KMS-11 (cell line): ENCODE data around the gene GDF2.

Source experiments
- H2AFZ ChIP-seq: fragments of 200-600 bp; sonication (generic); 2 replicates; pipeline ENCODE4 v1.6.1; 2016; ENCODE audit warnings: antibody characterized with exemption, mixed run types, low read depth
- H3K27ac ChIP-seq: fragments of 200-600 bp; sonication (generic); 2 replicates; pipeline ENCODE4 v1.6.1; 2016; ENCODE audit warnings: mild to moderate bottlenecking, mixed run types
- H3K27me3 ChIP-seq: fragments of 200-600 bp; sonication (generic); 2 replicates; pipeline ENCODE4 v1.6.1; 2017; ENCODE audit warnings: mild to moderate bottlenecking, low read depth, mixed run types, moderate library complexity; ENCODE audit not compliant: insufficient read depth
- H3K36me3 ChIP-seq: fragments of 200-600 bp; sonication (generic); 2 replicates; pipeline ENCODE4 v1.6.1; 2017; ENCODE audit warnings: mild to moderate bottlenecking, mixed run types; ENCODE audit not compliant: insufficient read depth
- H3K4me1 ChIP-seq: fragments of 200-600 bp; sonication (generic); 2 replicates; pipeline ENCODE4 v1.6.1; 2016; ENCODE audit warnings: mild to moderate bottlenecking, low read depth, mixed run types; ENCODE audit not compliant: poor library complexity, severe bottlenecking
- H3K4me2 ChIP-seq: fragments of 200-600 bp; sonication (generic); 2 replicates; pipeline ENCODE4 v1.7.0; 2016; ENCODE audit warnings: mild to moderate bottlenecking, mixed run types
- H3K4me3 ChIP-seq: fragments of 200-600 bp; sonication (generic); IDR thresholded peaks from 2 replicates; pipeline ENCODE4 v1.6.1; 2017; ENCODE audit warnings: low read depth, low read length, mixed read lengths; ENCODE audit not compliant: insufficient read depth
- H3K79me2 ChIP-seq: fragments of 200-600 bp; sonication (generic); 2 replicates; pipeline ENCODE4 v1.6.1; 2016; ENCODE audit warnings: low read depth, mixed run types; ENCODE audit not compliant: insufficient read depth
- H3K9ac ChIP-seq: fragments of 200-600 bp; sonication (generic); 2 replicates; pipeline ENCODE4 v1.6.1; 2016; ENCODE audit warnings: mild to moderate bottlenecking, mixed run types
- H4K20me1 ChIP-seq: fragments of 200-600 bp; sonication (generic); 2 replicates; pipeline ENCODE4 v1.6.1; 2016; ENCODE audit warnings: mild to moderate bottlenecking, mixed run types; ENCODE audit not compliant: insufficient read depth
- CTCF ChIP-seq: fragments of 200-600 bp; sonication (generic); conservative IDR thresholded peaks from 2 replicates; pipeline ENCODE4 v1.6.1; 2017; ENCODE audit warnings: low read depth, mild to moderate bottlenecking, antibody characterized with exemption, low read length, moderate library complexity, mixed read lengths

GDF2 gene

DNA sequence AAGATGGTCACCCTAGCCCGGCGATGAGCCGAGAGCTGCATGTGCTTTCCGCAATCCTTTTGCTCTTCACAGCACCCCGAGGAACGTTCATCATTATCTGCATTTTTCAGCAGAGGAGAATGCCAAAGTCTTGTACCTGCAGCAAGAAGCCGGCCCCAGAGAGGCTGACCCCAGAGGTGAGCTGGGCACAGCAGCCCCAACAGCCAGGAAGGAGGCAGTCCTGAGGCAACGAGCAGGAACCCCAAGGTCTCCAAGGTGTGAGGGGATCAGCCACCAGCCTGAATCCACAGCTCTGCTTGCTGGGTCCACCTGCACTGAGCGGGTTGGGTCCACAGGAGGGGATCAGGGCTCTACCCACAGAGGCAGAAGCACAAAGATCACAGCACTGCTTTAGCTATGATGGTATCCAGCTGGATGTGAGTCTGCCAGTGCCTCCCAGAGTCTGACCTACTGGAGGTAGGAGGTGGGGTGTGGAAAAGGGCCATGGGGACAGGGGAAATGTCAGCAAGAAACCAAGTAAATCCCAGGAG lies 39.1 kb upstream of the GDF2 start:
- Histone ChIP-seq H3K27me3 (no peaks in the 10 kb centered on the region), H3K36me3 (no peaks in the 10 kb centered on the region), H3K27ac (no peak overlapping the region), H2AFZ (no peak overlapping the region), H3K9ac (no peak overlapping the region), H3K4me1 (no peaks in the 10 kb centered on the region), H4K20me1 (no peaks in the 10 kb centered on the region), H3K4me3 (no peak overlapping the region), H3K79me2 (no peaks in the 10 kb centered on the region), H3K4me2 (no peak overlapping the region)
- no peak for TF ChIP-seq CTCF

DNA sequence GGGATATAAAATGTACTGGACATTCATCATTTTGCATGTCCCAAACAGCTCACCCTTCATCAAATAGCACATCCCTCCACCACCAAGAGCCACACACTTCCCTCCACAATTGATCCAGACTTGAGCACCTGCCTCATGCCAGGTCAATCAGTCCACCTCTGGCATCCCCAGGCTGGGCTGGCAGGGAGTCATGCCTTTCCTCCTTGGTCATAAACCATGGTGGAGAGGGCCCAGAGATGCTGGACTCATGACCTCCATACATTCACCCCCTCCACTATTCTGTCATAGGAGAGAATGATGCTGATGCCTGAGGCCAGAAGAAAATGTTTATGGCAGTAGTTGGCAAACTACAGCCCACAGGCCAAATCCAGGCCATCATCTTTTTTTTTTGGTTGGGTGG lies 38.4 kb upstream of the GDF2 start:
- TF ChIP-seq CTCF, result no peak
- Histone ChIP-seq H3K9ac (no peak overlapping the region), H3K27ac (no peak overlapping the region), H3K36me3 (no peaks in the 10 kb centered on the region), H2AFZ (no peak overlapping the region), H3K4me1 (no peaks in the 10 kb centered on the region), H3K4me2 (no peak overlapping the region), H3K27me3 (no peaks in the 10 kb centered on the region), H3K79me2 (no peaks in the 10 kb centered on the region), H3K4me3 (no peak overlapping the region), H4K20me1 (no peaks in the 10 kb centered on the region)

DNA sequence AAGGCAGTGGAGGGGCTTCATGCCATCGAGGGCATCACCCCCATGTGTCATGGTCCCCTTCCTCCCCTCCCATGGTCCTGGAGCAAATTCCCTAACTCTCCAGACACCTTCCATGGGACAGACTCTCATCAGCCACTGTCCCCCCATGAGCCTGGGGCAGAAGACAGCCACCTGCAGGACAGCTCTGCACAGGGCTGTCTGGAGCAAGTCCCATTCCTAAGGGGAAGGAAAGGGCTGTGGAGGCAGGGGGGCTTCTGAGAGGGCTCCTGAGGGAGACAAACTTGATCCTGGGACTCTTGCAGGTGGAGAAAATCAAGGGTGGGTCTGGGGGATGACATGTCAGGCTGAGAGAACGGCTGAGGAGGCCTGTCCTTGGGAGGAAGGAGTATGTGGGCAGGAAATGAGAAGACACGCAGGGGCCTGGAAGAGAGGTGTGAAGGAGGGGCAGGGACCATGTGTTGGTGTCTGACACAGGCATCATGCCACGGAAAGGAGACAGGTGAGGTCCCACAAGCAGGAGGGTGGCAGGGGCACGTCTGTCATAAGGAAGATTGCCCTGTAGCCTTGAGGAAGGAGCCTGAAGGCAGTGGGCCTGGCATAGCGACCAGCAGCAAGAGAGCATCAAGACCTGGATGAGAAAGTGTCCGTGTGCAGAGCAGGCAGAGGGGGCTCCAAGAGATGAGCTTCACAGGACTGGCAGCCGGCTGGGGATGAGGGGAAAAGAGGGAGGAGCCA lies 36.7 kb upstream of the GDF2 start:
- H3K27ac ChIP-seq, result no peak overlapping the region
- H3K36me3 ChIP-seq, result no peaks in the 10 kb centered on the region
- no peaks in the 10 kb centered on the region for H4K20me1 ChIP-seq
- H3K79me2 ChIP-seq, result no peaks in the 10 kb centered on the region
- no peak overlapping the region for H2AFZ ChIP-seq
- H3K4me3 ChIP-seq, result no peak overlapping the region
- no peaks in the 10 kb centered on the region for H3K4me1 ChIP-seq
- no peaks in the 10 kb centered on the region for H3K27me3 ChIP-seq
- H3K9ac ChIP-seq, result no peak overlapping the region
- no peak for TF ChIP-seq CTCF
- H3K4me2 ChIP-seq, result no peak overlapping the region

DNA sequence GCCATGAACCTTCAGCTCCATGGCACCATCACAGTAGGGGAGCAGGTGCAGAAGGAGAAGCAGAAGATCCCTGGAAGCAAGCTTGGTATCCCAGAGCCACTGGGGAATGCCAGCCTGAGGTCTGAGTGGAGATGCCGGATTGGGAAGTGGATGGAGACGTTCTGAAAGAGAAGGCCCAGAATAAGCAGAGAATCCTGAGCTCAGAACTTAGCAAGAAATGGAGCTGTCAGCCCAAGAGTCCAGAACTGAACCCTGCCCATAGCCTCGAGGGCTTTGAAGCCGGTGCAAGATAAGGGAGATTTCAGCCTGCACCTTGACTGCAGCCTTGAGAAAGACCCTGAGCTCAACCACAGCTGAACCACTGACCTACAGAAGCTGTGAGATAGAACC lies 36.1 kb upstream of the GDF2 start:
- Histone ChIP-seq H3K36me3 (no peaks in the 10 kb centered on the region), H4K20me1 (no peaks in the 10 kb centered on the region), H3K4me3 (no peak overlapping the region), H3K9ac (no peak overlapping the region), H2AFZ (no peak overlapping the region), H3K27ac (no peak overlapping the region), H3K27me3 (no peaks in the 10 kb centered on the region), H3K4me2 (no peak overlapping the region), H3K79me2 (no peaks in the 10 kb centered on the region), H3K4me1 (no peaks in the 10 kb centered on the region)
- no peak for TF ChIP-seq CTCF
